GM15510 (cell line): ENCODE measurements around the gene FAM3A.

Experiments used
- POLR2A ChIP-seq: IDR thresholded peaks from 3 replicates; pipeline ENCODE4 v1.6.1; 2011; ENCODE audit warnings: borderline replicate concordance; ENCODE audit not compliant: insufficient read length; ENCODE audit errors: extremely low read depth

Gene FAM3A

DNA sequence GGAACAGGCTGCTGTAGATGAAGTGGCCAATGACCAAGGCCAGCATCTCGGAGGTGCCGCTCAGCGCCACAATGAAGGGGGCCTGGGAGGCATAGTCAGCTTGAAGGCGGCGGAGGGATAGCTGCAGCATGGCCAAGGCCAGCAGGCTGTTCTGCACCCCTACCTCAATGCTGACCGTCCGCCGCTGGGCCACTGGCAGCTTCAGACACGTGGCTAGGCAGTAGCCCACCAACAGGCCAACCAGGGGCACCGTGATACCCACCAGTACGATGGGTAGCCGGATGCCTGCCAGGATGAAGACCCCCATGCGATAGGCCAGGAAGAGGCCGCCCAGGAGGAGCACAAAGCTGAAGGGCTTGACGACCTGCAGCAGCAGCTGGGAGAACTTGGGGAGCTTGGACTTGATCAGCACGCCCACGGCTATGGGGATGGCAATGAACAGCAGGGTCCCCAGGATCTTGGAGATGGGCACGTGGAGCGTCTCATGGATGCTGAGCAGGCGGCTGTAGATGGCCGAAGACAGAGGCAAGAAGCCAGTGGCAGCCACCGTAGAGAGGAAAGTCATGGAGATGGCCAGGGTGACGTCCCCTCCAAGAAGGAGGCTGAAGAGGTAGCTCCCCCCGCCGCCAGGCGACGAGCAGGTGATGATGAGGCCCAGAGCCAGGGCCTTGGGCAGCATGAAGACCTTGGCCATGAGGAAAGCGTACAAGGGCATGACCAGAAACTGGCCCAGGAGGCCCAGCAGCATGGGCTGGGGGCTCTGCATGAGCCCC lies 28.3 kb downstream of the FAM3A start:
- no peak for TF ChIP-seq POLR2A

DNA sequence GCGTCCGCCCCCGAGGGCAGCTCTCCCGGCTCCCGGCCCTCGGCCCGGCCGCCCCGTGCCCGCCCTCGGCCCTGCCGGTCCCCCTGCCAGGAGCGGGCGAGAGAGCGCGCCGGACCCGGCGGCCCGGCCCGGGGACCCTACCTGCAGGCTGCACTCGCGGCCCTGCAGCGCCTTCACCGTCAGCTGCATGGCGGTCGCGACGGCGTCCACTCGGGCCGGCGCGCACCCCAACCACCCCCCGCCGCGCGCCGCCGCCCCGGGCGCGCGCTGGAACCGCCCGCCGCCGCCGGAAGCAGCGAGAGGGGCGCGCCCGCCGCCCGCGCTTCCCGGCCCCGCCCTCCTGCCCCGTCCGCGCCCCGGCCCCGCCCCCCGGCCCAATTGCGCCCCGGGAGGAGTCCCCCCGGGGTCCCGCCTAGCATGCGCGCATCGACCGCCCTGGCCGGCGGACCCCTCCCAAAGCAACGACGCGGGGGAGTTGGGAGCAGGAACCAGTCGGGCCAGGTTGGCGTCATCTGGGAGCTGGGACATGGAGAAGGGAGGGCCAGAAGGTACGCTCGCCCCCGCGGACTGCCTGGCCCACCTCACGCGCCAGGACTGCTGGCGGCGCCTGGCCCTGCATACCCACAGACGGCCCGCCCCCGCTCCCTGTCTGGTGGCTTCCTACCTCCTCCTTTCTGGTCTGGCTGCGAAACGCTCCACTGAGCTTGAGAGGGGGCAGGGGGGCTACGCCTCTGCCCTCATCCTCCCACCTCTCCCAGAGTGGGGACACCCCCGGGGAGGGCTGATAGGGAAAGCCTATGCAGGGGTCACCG lies 29.4 kb downstream of the FAM3A start, which contains the start of gene UBL4A:
Gene UBL4A (minus strand): TSS at position 220 of the 812 bp plus-strand sequence. CDS start 31 bp downstream, at position 189.
- TF ChIP-seq POLR2A, result peak; percentile 54

DNA sequence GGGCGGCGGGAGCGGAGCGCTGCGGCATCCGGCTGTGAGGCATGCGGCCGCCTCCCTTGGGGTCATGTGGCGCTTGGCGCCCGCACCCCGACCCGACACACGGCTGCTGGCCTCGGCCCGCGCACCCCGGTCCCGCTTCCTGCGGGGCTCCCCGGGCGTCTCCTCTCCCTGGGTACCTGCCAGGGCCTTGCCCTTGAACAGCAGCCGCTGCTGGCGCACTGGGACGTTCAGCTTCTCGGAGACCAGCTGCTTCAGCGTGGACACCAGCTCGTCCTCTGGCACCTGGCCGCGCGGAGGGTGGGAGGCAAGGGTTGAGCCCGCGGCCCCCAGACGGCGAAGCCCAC lies 30.0 kb downstream of the FAM3A start:
- TF ChIP-seq POLR2A, result no peak

DNA sequence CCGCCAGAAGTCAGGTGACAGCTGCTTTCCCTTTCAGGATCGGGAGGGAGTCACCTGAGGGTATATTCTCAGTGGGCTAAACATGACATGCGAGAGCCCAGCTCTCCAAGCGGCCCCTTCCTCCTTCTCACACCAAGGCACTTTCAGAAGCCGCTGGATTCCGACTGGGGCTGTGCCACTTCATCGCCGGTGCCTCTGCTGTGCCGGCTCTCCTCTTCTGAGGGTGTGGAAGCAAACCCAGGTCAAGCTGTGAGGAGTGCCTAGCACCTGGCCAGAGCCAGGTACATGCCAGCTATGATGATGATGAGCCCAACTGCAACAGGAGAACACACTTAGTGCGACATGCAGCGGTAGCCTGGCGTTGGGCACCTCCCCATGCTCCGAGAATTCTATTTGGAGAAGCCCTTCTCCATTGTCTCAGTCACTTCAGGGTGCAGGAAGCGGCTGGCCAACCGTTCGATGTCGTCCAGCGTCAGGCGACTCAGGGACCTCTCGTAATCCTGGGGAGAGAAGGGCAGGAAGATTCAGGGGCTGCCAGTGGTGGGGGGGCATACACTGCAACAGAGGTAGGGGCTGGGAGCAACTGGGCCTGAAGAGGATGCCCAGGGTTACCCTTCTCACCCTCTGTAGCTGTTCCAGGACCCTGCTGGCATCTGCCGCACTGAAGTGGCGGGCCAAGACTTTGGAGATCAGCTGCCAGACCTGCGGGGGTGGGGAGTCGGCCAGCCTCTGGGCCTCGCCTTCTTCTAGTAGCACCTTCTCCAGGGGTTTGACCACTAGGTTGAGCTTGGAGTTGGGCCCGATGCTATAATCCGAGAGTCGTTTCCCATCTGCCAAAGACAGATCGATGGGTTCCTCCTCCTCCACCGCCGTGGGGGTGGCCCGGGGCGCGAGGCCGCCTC lies 30.6 kb downstream of the FAM3A start:
- no peak for TF ChIP-seq POLR2A

DNA sequence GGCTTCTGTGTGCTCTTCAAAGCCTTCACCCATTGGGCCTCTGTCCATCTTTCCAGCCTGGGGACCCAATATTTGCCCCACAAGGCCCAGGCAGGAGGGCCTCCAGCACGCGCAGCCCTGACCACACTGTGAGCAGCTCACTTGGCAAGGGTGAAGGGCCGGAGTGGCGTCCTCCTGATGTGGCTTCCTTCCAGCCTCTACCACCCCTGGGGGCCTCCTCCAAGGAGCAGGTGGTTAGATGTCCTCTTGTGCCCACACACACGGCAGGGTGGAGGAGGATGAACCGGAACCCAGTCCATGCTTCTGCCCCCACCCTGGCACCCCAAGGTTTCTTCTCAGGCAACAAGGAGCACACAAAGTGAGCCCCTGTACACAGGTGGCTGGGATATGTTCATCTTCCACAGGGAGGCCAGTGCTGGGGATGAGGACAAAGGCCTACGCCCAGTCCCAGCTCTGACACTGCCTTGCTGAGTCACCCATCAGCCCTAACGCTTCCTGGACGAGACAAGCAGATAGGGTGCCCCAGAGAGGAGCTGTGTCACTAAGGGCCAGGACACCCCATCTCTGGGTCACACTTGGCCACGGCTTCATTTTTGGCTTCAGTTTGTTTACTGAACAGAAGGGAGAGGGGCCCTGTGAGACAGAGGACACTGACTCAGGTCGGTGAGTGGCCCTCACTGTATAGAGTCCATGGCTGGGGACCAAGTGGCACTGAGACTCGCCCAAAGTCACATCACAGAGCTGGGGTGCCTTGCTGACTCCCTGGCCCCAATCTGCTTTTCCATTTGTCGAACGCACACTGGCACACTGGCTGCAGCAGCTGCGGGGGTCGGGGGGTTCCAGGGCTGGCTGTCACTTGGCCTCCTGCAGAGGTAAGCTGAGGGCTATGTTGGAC lies 31.5 kb downstream of the FAM3A start:
- TF ChIP-seq POLR2A, result no peak

DNA sequence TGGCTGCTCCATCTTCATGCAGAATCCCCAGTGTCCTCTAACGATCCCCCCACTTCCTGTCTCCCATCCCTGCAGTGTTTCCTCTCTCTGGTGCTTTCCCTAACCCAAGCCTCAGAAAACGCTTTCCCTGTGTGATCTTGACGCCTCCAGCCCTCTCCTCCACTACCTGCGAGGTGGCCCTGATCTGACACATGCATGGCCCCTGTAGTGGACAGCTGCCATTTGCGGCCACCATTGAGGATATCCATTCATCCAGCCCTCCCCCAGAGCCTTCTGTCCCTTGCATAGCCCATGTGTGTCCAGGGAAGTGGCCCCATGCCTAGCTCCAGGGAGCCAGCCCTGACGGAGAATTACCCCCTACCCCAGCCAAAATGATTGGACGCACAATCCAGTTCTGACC lies 32.7 kb downstream of the FAM3A start:
- TF ChIP-seq POLR2A, result no peak

DNA sequence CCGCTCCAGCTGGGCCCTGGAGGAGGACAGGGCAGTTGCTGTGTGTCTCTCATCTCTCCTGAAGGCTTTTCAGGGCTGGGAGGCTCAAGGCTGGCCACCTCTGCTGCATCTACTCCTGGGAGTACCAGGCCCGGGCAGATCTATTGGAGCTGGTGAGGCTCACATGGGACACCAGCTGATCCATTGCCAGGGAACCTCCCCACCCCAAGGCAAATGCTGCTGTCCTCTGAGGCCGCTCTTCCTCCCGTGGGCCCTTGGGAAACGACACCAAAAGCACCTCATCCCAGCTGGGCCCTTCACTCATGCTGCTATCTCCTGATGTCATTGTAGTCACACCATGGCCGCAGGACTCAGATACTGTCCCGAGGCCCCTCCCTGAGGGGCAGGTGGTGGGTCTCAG lies 33.2 kb downstream of the FAM3A start:
- no peak for TF ChIP-seq POLR2A

DNA sequence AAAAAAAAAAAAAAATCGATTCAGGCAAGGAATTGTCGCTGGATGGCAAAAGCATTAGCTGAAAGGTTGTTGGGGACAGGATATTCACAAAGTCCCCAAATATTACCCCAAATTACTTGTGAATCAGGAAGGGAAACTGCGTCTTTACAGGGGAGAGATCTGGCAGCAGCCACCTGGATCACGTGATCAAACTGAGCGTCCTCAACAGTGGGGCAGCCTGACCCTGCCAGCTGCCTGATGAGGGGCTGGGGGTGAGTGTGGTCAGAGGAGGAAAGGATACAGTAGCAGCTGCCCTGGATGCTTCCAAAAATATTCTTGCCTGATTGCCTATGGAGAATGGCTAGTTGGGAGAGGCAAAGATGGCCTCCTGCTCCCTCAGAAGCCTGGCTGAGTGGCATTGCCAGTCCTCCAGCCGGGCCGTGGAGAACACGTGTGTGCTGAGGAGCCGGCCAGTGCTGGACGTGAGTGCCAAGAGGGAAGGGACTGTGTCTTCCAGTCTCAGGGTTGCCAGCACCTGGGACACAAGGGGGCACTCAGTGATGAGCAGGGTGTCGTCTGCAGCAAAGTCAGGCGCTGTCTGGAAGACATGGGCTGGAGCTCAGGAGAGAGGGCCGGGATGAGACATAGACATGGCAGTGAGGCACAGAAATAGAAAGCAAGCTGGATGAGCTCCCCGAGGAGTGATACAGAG lies 34.0 kb downstream of the FAM3A start:
- no peak for TF ChIP-seq POLR2A

DNA sequence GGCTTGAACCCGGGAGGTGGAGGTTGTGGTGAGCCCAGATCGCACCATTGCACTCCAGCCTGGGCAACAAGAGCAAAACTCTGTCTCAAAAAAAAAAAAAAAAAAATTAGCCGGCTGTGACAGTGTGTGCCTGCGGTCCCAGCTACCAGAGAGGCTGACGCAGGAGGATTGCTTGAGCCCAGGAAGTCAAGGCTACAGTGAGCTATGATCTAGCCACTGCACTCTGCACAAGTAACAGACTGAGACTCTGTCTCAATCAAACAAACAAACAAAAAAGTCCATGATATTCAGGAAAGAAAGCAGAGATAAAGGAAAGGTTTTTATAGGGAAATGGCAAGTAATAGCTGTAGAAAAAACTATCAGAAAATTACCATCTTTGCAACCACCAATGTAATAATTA lies 34.8 kb downstream of the FAM3A start:
- no peak for TF ChIP-seq POLR2A

DNA sequence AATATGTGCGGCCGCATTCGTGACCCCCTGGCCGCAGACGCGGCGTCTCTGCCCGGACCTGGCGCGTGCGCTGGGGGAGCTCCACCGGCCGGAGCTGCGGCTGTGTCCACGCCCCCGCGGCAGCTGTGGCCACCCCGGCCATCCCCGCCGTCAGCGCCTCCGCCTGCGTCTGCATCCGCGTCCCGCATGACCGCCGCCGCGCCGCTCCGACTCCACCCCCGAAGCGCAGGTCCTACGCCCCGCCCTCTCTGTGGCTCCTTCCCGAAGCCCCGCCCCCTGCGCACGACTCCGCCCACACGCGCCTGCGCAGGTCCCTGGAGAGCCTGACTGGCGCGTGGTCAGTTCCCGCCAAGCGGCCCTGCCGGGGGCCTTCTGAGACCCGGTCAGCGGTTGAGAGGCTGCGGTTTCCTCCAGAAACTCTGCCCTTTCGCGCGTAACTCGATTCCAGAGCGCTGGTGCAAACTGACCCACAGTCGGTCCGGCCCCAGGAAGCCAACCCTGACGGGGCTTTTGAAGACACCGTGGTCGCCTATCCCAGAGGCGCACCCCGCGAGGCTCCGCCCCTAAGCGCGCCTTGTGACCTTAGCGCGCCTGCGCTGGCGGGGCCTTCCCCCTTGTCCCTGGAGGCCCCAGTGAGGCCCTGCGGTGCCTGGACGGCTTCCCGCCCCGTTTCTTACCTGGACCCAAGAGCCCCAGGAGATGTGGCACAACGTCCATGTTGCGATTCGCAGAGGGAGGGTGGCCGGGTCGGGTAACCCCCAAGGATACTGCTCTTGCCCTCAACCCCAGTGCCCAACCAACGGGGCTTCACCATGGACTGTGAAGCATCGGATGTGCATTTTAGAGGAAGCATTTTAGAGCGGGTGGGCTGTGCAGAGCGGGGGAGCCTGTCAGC lies 37.1 kb downstream of the FAM3A start, which contains the start of gene LAGE3:
Gene LAGE3 (minus strand): TSS at position 554 of the 895 bp plus-strand sequence. CDS start 366 bp downstream, at position 188.
- TF ChIP-seq POLR2A, result peak; percentile 74

DNA sequence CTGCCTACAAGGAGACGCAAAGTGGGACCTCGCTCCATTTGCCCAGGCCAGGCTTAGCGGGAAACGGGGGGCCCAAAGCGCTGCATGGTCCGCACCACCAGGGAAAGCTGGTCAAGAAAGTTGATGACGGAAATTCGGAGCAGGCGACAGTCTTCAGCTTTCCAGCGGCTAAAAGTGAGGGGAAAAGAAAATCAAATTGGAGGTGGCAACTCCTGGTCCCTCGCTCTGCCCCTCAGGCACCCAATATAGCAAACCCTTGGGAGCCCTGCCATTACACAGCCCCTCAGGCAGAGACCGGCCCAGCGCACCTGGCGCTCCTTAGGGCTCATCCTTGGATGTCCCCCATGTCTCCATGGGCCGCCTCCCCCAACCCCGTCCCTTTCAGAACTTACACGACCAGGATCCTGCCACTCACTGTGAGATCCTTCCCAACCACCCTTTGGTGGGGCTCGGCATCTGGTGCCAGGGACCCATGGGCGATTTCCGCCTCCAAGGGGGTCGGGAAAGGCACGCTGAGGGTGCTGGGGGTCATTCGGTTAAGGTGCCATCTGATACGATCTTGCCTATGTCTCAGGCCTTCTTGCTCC lies 38.0 kb downstream of the FAM3A start:
- TF ChIP-seq POLR2A, result no peak

DNA sequence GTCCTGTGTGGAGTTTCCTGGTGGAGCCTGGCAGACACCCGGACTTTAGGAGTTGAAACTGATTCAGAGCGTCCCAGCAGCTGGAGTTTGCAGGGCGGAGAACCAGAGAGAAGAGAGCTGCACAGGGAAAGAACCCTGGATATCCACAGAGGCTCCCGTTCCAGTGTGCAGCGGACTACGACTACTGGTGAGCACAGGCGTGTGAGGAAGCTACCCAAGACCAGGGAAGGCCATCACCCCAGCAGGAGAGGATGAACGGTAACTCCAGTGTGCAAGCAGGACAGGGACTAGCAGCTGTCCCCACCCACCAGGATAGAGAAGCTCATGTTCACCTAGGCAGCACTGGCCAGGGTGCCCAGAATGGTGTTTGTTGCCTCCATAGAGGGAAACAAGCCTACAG lies 39.2 kb downstream of the FAM3A start:
- TF ChIP-seq POLR2A, result no peak
